RWPE2 (cell line): Measurements from ENCODE around the gene ARPC2.

Experiments
- ATAC-seq: fragments of 200-7000 bp; cut with Tn5 transposase; 3 replicates; pipeline ENCODE4 v1.9.1; 2021; ENCODE audit warnings: low read depth
- DNase-seq: peaks from one replicate; pipeline ENCODE4 v3.0.0-alpha.2; 2020; ENCODE audit warnings: low spot score
- H3K27ac ChIP-seq: fragments of 450-650 bp; 2 replicates; pipeline ENCODE4 v1.5.1; 2017; ENCODE audit warnings: mild to moderate bottlenecking; ENCODE audit not compliant: poor library complexity, severe bottlenecking
- H3K27me3 ChIP-seq: fragments of 250-450 bp; sonication (Bioruptor Pico); 2 replicates; pipeline ENCODE4 v1.5.1; 2021; ENCODE audit warnings: mild to moderate bottlenecking, moderate library complexity; ENCODE audit not compliant: insufficient read depth, poor library complexity, severe bottlenecking
- H3K36me3 ChIP-seq: fragments of 250-450 bp; sonication (Bioruptor Pico); 2 replicates; pipeline ENCODE4 v1.5.1; 2020; ENCODE audit warnings: low read depth, mild to moderate bottlenecking, moderate library complexity
- H3K4me1 ChIP-seq: fragments of 250-450 bp; sonication (Bioruptor Pico); 2 replicates; pipeline ENCODE4 v1.5.1; 2021; ENCODE audit warnings: mild to moderate bottlenecking, moderate library complexity; ENCODE audit not compliant: insufficient read depth, poor library complexity, severe bottlenecking
- H3K4me3 ChIP-seq: fragments of 250-450 bp; sonication (Bioruptor Pico); 2 replicates; pipeline ENCODE4 v1.5.1; 2021; ENCODE audit warnings: mild to moderate bottlenecking, moderate library complexity; ENCODE audit not compliant: severe bottlenecking
- H3K9me3 ChIP-seq: fragments of 250-450 bp; sonication (Bioruptor Pico); 2 replicates; pipeline ENCODE4 v1.5.1; 2021; ENCODE audit warnings: mild to moderate bottlenecking, moderate library complexity; ENCODE audit not compliant: severe bottlenecking
- CTCF ChIP-seq: fragments of 450-650 bp; IDR thresholded peaks from one replicate; pipeline ENCODE4 v1.5.1; 2017; ENCODE audit warnings: mild to moderate bottlenecking, moderate library complexity; ENCODE audit not compliant: poor library complexity, severe bottlenecking

ARPC2 gene

GRCh38 chr2:218274586-218274985, 57.6 kb downstream of the ARPC2 start:
- DNase-seq (no peak), ATAC-seq (no peak)
- TF ChIP-seq CTCF, result no peak
- Histone ChIP-seq H3K4me1 (peaks cover 18% of the 10 kb centered on the region), H3K27ac (peak overlapping the region; percentile 62), H3K4me3 (no peak overlapping the region), H3K27me3 (no peaks in the 10 kb centered on the region), H3K36me3 (peaks cover 76% of the 10 kb centered on the region), H3K9me3 (no peaks in the 10 kb centered on the region)

- no peaks in the 10 kb centered on the region for H3K9me3 ChIP-seq
- H3K27ac ChIP-seq, result no peak overlapping the region
- ATAC-seq, result no peak
- H3K36me3 ChIP-seq, result peaks cover 85% of the 10 kb centered on the region
- DNase-seq, result no peak
- H3K4me1 ChIP-seq, result peaks cover 18% of the 10 kb centered on the region
- H3K4me3 ChIP-seq, result no peak overlapping the region
- no peaks in the 10 kb centered on the region for H3K27me3 ChIP-seq
- no peak for TF ChIP-seq CTCF
Measured at GRCh38 chr2:218275371-218276072, 58.5 kb downstream of the ARPC2 start.

- peaks cover 95% of the 10 kb centered on the region for H3K36me3 ChIP-seq
- no peak for DNase-seq
- no peak overlapping the region for H3K27ac ChIP-seq
- H3K4me3 ChIP-seq, result no peak overlapping the region
- peak; percentile 10 for TF ChIP-seq CTCF
- no peaks in the 10 kb centered on the region for H3K9me3 ChIP-seq
- H3K4me1 ChIP-seq, result peaks cover 18% of the 10 kb centered on the region
- H3K27me3 ChIP-seq, result no peaks in the 10 kb centered on the region
- ATAC-seq, result no peak
Measured at GRCh38 chr2:218276986-218277755, 60.2 kb downstream of the ARPC2 start.

GRCh38 chr2:218277921-218278320, 60.9 kb downstream of the ARPC2 start:
- H3K27ac ChIP-seq, result no peak overlapping the region
- DNase-seq, result no peak
- no peak overlapping the region for H3K4me3 ChIP-seq
- ATAC-seq, result no peak
- H3K27me3 ChIP-seq, result no peaks in the 10 kb centered on the region
- no peak for TF ChIP-seq CTCF
- H3K36me3 ChIP-seq, result peaks cover 93% of the 10 kb centered on the region
- peaks cover 18% of the 10 kb centered on the region for H3K4me1 ChIP-seq
- H3K9me3 ChIP-seq, result no peaks in the 10 kb centered on the region
